ENCODE results near the gene WFDC13. TPM values are rescaled to one million over a fixed set of nuclear protein-coding genes. Genes with fewer than 3 reads are reported as not detected.

Gene WFDC13
- total RNA-seq, 1 donor from 2014 or later, result not detected

DNA sequence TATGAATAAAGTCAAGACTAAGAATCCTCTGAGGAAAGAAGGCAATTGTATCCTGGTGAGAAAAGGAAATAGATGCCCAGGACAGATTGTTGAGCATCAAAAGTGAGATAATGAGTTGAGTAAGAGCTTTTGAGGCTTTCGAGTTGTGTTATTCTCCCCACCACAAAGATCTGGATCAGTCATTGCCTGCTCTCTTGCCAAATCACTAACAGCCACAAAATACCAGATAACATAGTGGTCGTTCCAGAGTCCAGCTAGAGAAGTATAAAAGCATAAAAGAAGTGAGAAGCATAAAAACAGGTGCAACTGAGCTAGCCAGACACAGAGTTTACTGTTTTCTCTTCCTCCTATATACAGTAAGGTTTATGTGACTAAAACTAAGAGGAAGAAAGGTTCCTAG lies 25.2 kb downstream of the WFDC13 start:
- no peak overlapping the region for H3K4me3 ChIP-seq
- TF ChIP-seq, protein P1, sequence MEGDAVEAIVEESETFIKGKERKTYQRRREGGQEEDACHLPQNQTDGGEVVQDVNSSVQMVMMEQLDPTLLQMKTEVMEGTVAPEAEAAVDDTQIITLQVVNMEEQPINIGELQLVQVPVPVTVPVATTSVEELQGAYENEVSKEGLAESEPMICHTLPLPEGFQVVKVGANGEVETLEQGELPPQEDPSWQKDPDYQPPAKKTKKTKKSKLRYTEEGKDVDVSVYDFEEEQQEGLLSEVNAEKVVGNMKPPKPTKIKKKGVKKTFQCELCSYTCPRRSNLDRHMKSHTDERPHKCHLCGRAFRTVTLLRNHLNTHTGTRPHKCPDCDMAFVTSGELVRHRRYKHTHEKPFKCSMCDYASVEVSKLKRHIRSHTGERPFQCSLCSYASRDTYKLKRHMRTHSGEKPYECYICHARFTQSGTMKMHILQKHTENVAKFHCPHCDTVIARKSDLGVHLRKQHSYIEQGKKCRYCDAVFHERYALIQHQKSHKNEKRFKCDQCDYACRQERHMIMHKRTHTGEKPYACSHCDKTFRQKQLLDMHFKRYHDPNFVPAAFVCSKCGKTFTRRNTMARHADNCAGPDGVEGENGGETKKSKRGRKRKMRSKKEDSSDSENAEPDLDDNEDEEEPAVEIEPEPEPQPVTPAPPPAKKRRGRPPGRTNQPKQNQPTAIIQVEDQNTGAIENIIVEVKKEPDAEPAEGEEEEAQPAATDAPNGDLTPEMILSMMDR (IDR thresholded peaks at IDR 0.05), result no peak
- H3K36me3 ChIP-seq, result no peaks in the 10 kb centered on the region
- intact Hi-C loops (cut with DNase I), result no loop called here
- H3K4me1 ChIP-seq, result no peaks in the 10 kb centered on the region
- H3K27me3 ChIP-seq (ENCODE audit: low read depth), result no peaks in the 10 kb centered on the region
- DNase-seq (no peak), ATAC-seq (no peak)
- H3K9me3 ChIP-seq, result peaks cover 6% of the 10 kb centered on the region
- H3K27ac ChIP-seq, result no peak overlapping the region

- ATAC-seq (no peak), DNase-seq (no peak)
- intact Hi-C loops (cut with DNase I), result no loop called here
- Histone ChIP-seq H3K36me3 (no peaks in the 10 kb centered on the region), H3K4me3 (no peak overlapping the region), H3K27me3 (ENCODE audit: low read depth) (no peaks in the 10 kb centered on the region), H3K9me3 (peaks cover 8% of the 10 kb centered on the region), H3K27ac (no peak overlapping the region), H3K4me1 (no peaks in the 10 kb centered on the region)
- TF ChIP-seq, protein P1 (IDR thresholded peaks at IDR 0.05), result no peak
Measured at GRCh38 chr20:45732199-45732598, 30.4 kb downstream of the WFDC13 start.

GRCh38 chr20:45735552-45735951 lies 33.7 kb downstream of the WFDC13 start:
- Histone ChIP-seq H3K27ac (no peak overlapping the region), H3K9me3 (peaks cover 8% of the 10 kb centered on the region), H3K4me3 (no peak overlapping the region), H3K36me3 (no peaks in the 10 kb centered on the region), H3K4me1 (no peaks in the 10 kb centered on the region), H3K27me3 (ENCODE audit: low read depth) (no peaks in the 10 kb centered on the region)
- no peak for DNase-seq
- no peak for ATAC-seq
- intact Hi-C loops (cut with DNase I), result no loop called here
- TF ChIP-seq, protein P1 (IDR thresholded peaks at IDR 0.05), result no peak

GRCh38 chr20:45735988-45736387 lies 34.1 kb downstream of the WFDC13 start:
- TF ChIP-seq, protein P1 (IDR thresholded peaks at IDR 0.05), result no peak
- Histone ChIP-seq H3K36me3 (no peaks in the 10 kb centered on the region), H3K9me3 (peaks cover 8% of the 10 kb centered on the region), H3K4me1 (no peaks in the 10 kb centered on the region), H3K4me3 (no peak overlapping the region), H3K27me3 (ENCODE audit: low read depth) (no peaks in the 10 kb centered on the region), H3K27ac (no peak overlapping the region)
- no peak for DNase-seq
- no peak for ATAC-seq
- intact Hi-C loops (cut with DNase I), result no loop called here

DNA sequence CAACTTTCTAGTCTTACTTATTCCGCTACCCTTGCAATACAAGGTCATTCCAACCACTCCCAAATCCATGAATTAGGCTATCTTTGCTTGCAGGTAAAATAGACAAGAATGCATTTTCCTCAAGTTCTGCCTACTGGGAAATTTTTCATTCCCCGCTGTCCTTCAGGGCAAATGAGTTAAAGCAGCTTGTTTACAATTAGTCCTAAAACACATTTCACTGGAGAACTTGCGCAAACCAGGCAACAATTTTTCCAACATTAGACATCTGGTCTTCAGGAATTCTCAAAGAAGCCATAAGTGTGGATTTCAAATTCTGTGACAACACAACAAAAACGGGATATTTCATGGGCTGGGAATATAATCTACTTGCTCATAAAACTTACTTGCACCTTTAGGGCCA lies 40.8 kb downstream of the WFDC13 start:
- H3K27ac ChIP-seq, result no peak overlapping the region
- no peaks in the 10 kb centered on the region for H3K27me3 ChIP-seq (ENCODE audit: low read depth)
- H3K4me3 ChIP-seq, result no peak overlapping the region
- ATAC-seq (no peak), DNase-seq (no peak)
- TF ChIP-seq, protein P1 (IDR thresholded peaks at IDR 0.05), result no peak
- H3K4me1 ChIP-seq, result no peaks in the 10 kb centered on the region
- H3K9me3 ChIP-seq, result no peaks in the 10 kb centered on the region
- no peaks in the 10 kb centered on the region for H3K36me3 ChIP-seq
- intact Hi-C loops (cut with DNase I), result no loop called here

GRCh38 chr20:45745015-45745414 lies 43.2 kb downstream of the WFDC13 start:
- intact Hi-C loops (cut with DNase I), result no loop called here
- H3K27me3 ChIP-seq (ENCODE audit: low read depth), result no peaks in the 10 kb centered on the region
- no peaks in the 10 kb centered on the region for H3K9me3 ChIP-seq
- no peak overlapping the region for H3K27ac ChIP-seq
- TF ChIP-seq, protein P1 (IDR thresholded peaks at IDR 0.05), result no peak
- H3K4me1 ChIP-seq, result no peaks in the 10 kb centered on the region
- DNase-seq (no peak), ATAC-seq (no peak)
- H3K36me3 ChIP-seq, result no peaks in the 10 kb centered on the region
- no peak overlapping the region for H3K4me3 ChIP-seq
